ENCODE data around the gene IL23A.
"Not testable (repeated sequence)": the region's sequence is repeated elsewhere in the genome, so short reads cannot be mapped to it uniquely, and the experiment has no call there.

The IL23A gene

DNA sequence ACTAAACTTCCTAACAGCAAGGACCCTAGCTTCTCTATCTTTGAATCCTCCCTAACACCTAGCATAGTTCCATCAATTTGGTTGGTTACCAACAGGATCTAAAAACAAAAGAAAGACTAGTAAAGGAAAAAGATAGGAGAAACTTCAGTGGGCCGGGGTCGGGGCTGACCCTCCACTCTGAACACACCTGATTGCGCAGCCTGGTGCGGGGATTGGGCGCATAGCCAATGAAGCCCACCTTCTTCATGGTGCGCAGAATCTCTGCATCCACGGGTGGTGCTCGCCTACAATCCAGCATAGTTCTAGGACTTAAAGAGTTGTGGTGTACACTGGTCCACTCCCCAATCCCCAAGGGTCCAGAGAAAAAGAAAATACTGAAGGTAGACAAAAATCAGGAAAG, 12.6 kb upstream of the IL23A start:
- DNase-seq (ENCODE audit: low read depth in 2 of 2) = no peak

DNA sequence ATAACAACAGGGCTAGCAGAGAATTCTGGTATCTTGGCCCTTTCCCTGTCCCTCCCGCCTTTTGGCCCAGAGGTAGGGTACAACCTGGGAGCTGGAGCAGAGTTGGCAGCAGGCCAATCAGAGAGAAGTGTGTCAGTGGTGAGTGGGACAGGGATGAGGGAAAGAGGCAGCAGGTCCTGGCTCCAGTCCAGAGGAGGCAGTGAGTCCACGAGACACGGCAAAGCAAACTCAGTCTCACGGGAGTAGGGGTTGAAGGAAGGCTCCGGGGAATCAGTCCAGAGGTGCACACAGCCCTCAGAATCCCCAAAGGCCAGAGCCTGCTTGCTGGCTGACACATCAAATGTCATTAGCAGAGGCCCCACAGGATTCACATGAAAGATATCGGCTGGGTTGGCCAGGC, 12.2 kb upstream of the IL23A start:
- no peak for DNase-seq (ENCODE audit: low read depth in 2 of 2)

GRCh38 chr12:56330936-56331490, 7.7 kb upstream of the IL23A start:
- no peak for DNase-seq (ENCODE audit: low read depth in 2 of 2)

GRCh38 chr12:56332512-56333196, 6.0 kb upstream of the IL23A start:
- no peak for DNase-seq (ENCODE audit: low read depth in 2 of 2)

- DNase-seq (ENCODE audit: low read depth in 2 of 2) = no peak
These were observed 5.4 kb upstream of the IL23A start for GRCh38 chr12:56333197-56333678.

GRCh38 chr12:56333679-56334489, 4.8 kb upstream of the IL23A start, which contains the start of gene PAN2:
Gene PAN2 (minus strand): TSS chr12:56334000. CDS start chr12:56333094, 906 bp downstream.
- peak; percentile 81 to 87 for DNase-seq (ENCODE audit: low read depth in 2 of 2)

- DNase-seq (ENCODE audit: low read depth in 2 of 2) = no peak
These were observed 4.2 kb upstream of the IL23A start for GRCh38 chr12:56334490-56334793.

DNA sequence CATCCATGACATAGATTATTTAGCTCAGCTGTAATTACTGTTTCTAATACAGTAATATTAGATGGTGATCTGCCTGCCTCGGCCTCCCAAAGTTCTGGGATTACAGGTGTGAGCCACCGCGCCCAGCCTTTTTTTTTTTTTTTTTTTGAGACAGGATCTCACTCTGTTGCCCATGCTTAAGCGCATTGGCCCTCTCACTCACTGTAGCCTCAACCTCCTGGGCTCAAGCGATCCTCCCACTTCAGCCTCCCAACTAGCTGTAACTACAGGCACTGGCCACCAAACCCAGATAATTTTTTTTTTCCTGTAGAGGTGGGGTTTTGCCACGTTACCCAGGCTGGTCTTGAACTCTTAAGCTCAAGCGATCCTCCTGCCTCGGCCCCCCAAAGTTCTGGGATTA, 3.2 kb upstream of the IL23A start:
- DNase-seq (ENCODE audit: low read depth in 2 of 2) = not testable (repeated sequence)

DNA sequence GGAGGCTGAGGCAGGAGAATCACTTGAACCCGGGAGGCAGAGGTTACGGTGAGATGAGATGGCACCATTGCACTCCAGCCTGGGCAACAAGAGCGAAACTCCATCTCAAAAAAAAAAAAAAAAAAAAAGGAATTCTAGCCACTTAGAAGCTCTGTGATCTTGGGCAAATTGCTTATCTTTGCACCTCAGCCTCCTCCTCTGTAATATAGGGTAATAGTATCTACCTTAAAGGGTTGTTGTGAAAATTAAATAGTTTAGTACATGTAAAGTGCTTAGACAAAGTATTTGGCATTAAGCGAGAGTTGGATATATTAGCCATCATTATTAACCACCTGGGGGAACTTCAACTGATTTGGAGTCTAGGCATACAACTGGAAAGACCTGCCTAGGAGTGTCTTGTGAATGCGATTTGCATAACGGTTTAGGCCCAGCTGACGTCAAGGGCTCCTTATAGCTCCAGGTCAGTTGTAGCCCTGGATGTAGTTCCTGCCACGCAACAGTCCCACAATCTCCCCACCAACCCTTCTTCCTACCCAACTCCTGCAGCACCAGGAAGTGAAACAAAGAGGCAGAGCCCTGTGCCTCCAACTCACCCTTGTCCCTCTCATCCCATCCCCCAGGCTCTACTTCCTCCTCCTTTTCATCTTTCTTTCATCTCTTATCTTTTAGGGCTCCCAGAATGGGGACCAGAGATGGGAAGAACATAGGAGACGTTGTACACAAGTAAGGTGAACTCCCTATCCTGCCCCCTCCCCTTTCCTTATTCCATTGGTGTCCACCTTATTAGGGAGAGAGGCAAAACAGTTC, 2.1 kb upstream of the IL23A start:
- no peak for DNase-seq (ENCODE audit: low read depth in 2 of 2)

DNA sequence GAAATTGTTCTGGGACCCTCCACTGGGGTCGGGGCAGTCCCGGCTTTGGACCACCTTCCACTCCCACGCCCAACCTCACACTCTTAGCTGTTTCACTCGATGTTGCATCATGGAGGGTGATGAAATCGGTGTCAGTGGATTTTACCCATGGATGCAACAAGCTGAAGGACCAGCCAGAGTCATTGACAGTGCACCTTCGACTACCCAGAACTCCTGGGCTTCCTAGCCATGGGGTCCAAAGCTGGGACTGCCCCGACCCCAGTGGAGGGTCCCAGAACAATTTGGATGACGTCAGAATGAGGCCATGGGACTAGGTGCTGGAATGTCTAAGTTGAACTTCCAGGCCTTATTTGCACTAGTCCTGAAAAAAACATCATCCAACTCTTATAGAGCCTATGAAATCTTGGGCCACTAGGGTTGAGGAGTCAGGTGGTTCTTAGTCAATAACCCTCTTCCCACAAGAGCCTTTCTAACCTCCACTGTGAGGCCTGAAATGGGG, 882 bp upstream of the IL23A start:
- no peak for DNase-seq (ENCODE audit: low read depth in 2 of 2)

DNA sequence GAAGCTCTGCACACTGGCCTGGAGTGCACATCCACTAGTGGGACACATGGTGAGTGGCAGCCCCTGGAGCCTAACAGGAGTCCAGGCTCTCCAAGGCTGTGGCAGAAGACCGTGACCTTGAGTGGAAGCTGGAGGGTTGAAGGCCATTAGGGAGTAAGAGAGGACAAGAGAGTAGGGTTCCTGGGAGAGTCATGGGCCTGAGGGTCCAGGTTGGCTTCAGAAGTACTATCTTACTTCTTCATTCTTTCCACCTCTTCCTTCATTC, 406 bp downstream of the IL23A start:
- DNase-seq (ENCODE audit: low read depth in 2 of 2) = no peak

DNA sequence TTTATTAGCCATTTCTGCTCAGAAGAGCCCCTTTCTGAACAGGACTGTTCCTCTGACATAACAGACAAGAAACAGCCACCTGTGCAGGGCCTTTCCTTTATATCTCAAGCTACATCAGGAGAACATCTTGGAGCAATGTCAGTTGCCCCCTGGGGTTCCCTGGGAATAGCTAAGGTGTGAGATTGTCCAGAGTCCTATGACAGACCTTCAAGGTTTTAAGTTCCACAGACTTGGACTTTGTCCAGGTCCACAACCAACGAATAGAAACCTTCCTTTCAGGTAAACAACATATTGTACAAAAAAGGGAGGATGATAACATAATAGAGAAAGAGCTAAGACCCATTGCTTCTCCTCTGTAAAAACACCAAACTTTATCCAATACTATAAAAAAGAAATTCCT, 2.9 kb downstream of the IL23A start:
- DNase-seq (ENCODE audit: low read depth in 2 of 2) = no peak

- DNase-seq (ENCODE audit: low read depth in 2 of 2) = not testable (repeated sequence)
These were observed 3.6 kb downstream of the IL23A start for GRCh38 chr12:56342290-56342689.

DNA sequence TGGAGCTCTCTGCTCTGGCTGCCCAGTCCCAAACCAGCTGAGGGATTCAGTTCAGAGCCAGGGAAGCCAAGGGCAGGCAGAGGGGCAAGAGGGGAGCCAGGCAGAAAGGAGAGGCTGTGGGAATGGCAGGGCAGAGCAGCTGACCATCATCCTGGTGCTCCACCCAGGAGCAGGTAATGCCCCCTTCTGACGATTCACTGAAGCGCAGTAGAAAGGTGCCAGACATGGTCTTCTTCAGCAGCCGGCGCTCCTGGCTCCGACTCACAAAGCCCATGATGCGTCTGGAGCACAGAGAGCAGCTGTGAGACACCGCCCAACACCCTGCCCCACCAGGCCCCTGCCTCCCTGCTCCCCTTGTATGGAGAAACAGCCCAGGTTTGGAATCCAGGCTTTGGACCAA, 8.0 kb downstream of the IL23A start:
- DNase-seq (ENCODE audit: low read depth in 2 of 2) = no peak

DNA sequence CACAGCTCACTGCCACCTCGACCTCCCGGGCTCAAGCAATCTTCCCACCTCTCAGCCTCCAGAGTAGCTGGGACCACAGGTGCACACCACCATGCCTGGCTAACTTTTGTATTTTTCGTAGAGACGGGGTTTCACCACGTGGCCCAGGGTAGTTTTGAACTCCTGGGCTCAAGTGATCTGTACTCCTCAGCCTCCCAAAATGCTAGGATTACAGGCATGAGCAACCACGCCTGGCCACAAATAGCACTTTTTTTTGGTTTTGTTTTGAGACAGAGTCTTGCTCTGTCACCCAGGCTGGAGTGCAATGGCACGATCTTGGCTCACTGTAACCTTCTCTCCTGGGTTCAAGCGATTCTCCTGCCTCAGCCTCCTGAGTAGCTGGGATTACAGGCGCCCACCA, 8.6 kb downstream of the IL23A start:
- not testable (repeated sequence) for DNase-seq (ENCODE audit: low read depth in 2 of 2)

- no peak for DNase-seq (ENCODE audit: low read depth in 2 of 2)
These were observed 10.1 kb downstream of the IL23A start for GRCh38 chr12:56348776-56349175.

GRCh38 chr12:56350662-56351061, 12.0 kb downstream of the IL23A start:
- no peak for DNase-seq (ENCODE audit: low read depth in 2 of 2)

- DNase-seq (ENCODE audit: low read depth in 2 of 2) = no peak
These were observed 12.6 kb downstream of the IL23A start for GRCh38 chr12:56351325-56351724.

DNA sequence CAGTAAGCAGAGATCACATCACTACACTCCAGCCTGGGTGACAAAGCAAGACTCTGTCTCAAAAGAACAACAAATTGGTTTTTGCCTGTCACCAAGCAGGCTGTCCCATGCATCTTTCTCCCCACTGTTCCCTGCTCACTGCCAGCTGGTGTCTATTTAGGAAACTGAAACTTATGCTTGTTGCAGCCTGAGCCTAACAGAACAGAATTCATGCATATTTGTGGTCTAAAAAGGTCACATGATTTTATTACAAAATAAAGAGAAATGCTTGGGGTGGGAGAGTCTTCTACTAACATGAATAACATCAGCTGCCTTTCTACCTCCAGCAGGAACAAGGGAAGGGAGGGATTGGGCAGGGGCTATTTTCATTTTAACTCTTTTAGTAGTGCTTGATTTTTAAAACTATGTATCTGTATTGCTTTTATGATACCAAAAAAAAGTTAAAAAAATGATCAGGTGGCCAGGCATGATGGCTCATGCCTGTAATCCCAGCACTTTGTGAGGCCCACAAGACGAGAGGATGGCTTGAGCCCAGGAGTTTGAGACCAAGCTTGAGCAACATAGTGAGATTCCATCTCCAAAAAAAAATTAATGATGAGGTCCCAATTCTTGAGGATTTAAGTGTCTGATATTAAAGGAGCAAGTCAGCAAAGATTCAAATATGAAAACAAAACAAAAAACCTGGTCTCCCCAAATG, 20.3 kb downstream of the IL23A start:
- no peak for DNase-seq (ENCODE audit: low read depth in 2 of 2)

DNA sequence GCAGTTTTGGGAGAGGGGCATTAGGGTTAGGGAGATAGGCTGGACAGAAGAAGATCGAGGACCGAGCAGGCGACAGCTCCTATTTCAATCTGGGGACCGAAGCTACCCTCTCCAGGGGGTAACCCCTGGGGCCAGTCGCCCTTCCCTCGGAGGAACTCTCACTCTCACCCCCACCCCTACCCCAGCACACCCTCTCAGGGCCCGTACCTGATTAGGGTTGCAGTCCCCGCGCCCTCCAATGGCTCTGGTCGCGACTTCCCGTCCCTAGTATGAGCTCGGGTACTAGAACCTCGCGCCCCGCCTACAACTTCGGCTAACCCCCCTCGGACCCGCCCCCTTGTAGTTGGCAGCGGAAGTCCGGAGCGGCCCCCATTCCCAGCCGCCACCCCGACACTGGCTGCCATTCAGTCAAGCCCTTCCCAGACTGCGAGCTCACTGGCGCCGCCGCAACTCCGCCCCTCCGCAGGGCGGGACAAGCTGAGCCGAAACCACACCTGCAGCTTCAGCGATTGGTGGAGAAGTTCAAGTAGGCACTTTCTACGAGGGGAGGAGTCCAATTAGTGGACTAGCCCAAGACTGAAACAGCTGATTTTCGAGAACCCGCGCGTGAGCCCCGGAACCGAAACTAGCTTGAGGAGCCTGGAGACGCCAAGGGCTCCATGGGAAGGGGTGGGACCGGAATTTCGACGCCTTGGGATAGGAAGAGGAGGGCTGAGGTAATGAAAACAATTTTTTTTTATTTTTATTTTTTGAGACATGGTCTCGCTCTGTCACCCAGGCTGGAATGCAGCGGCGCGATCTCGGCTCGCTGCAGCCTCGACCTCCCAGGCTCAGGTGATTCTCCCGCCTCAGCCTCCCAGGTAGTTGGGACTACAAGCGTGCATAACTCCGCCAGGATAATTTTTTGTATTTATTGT, 21.4 kb downstream of the IL23A start, which contains the start of gene STAT2:
STAT2 (minus strand) TSS at position 257 of the 917 bp plus-strand sequence. CDS start 3,536 bp downstream, outside the sequence.
- DNase-seq (ENCODE audit: low read depth in 2 of 2) = peak; percentile 96
